ENCODE data around the gene PRIM1.

The PRIM1 gene

DNA sequence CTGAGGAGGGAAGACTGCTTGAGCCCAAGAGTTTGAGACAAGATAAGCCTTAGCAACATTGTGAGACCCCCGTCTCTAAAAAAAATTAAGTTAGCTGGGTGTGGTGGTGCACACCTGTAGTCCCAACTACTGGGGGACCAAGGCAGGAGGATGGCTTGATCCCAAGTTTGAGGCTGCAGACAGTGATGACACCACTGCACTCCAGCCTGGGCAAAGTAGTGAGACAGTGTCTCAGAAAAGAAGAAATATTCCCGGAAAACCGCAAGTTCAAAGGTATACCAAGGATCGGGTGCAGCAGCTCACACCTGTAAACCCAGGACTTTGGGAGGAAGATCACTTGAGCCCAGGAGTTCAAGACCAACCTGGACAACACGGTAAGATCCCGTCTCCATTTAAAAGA is 69.8 kb downstream of the PRIM1 start:
- Histone ChIP-seq H3K27me3 (ENCODE audit: low read depth, low read length) (no peaks in the 10 kb centered on the region), H3K36me3 (replicated peaks; ENCODE audit: low read depth, low read length) (peaks cover 54% of the 10 kb centered on the region), H3K4me2 (ENCODE audit: low read length) (no peak overlapping the region), H3K9ac (ENCODE audit: low read length) (no peak overlapping the region), H3K4me1 (ENCODE audit: low read length) (peaks cover 53% of the 10 kb centered on the region), H4K20me1 (ENCODE audit: insufficient read depth, low read length) (peaks cover 78% of the 10 kb centered on the region), H3K9me3 (ENCODE audit: insufficient read depth, low read length) (no peaks in the 10 kb centered on the region), H3K4me3 (ENCODE audit: low read length) (no peak overlapping the region), H2AFZ (ENCODE audit: low read depth, low read length) (no peak overlapping the region), H3K27ac (ENCODE audit: low read length) (no peak overlapping the region), H3K79me2 (ENCODE audit: low read length) (peaks cover 100% of the 10 kb centered on the region)
- TF ChIP-seq, protein P1, sequence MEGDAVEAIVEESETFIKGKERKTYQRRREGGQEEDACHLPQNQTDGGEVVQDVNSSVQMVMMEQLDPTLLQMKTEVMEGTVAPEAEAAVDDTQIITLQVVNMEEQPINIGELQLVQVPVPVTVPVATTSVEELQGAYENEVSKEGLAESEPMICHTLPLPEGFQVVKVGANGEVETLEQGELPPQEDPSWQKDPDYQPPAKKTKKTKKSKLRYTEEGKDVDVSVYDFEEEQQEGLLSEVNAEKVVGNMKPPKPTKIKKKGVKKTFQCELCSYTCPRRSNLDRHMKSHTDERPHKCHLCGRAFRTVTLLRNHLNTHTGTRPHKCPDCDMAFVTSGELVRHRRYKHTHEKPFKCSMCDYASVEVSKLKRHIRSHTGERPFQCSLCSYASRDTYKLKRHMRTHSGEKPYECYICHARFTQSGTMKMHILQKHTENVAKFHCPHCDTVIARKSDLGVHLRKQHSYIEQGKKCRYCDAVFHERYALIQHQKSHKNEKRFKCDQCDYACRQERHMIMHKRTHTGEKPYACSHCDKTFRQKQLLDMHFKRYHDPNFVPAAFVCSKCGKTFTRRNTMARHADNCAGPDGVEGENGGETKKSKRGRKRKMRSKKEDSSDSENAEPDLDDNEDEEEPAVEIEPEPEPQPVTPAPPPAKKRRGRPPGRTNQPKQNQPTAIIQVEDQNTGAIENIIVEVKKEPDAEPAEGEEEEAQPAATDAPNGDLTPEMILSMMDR (IDR thresholded peaks at IDR 0.05; ENCODE audit: low read depth, low read length) = no peak
- TF ChIP-seq EZH2phosphoT487 (IDR thresholded peaks at IDR 0.05; ENCODE audit: low read depth) = no peak
